Vagina (tissue), 2 donors: ENCODE results near the gene PARVA. TPM values are rescaled to one million over a fixed set of nuclear protein-coding genes. Genes with fewer than 3 reads are reported as not detected.
"Not testable (repeated sequence)": the region's sequence is repeated elsewhere in the genome, so short reads cannot be mapped to it uniquely, and the experiment has no call there.

ENCODE experiments used
- DNase-seq, 2 donors: peaks; one replicate each; pipeline ENCODE4 v3.0.0-alpha.2; 2017; ENCODE audit errors: extremely low spot score in 2 of 2
- H3K27ac ChIP-seq: fragments of 200-600 bp; sonication (generic); one replicate; pipeline ENCODE4 v1.5.1; 2019
- H3K27me3 ChIP-seq: fragments of 200-600 bp; sonication (generic); one replicate; pipeline ENCODE4 v1.5.1; 2019
- H3K36me3 ChIP-seq, 2 donors: fragments of 200-600 bp; sonication (generic); one replicate each; pipeline ENCODE4 v1.5.1; 2017 to 2019
- H3K4me1 ChIP-seq: fragments of 200-600 bp; sonication (generic); one replicate; pipeline ENCODE4 v1.5.1; 2019
- H3K4me3 ChIP-seq, 2 donors: fragments of 200-600 bp; sonication (generic); 1 replicate in 1 of 2; 2 replicates in 1 of 2; pipeline ENCODE4 v1.5.1; 2016 to 2019
- H3K9me3 ChIP-seq: fragments of 200-600 bp; sonication (generic); one replicate; pipeline ENCODE4 v1.5.1; 2019
- CTCF ChIP-seq, 3 experiments: fragments of 450-650 bp in 2 of 3; fragments of 200-600 bp in 1 of 3; sonication (generic) in 1 of 3; IDR thresholded peaks; one replicate each; pipeline ENCODE4 v1.5.1; 2017 to 2019; ENCODE audit warnings: antibody characterized with exemption in 3 of 3, mild to moderate bottlenecking in 2 of 3, moderate library complexity in 2 of 3
- POLR2A ChIP-seq, 2 donors: fragments of 450-650 bp; IDR thresholded peaks; one replicate each; pipeline ENCODE4 v1.6.1; 2017; ENCODE audit warnings: antibody characterized with exemption in 2 of 2, mild to moderate bottlenecking in 2 of 2, moderate library complexity in 2 of 2
- POLR2AphosphoS5 ChIP-seq, 2 donors: sonication (generic); formaldehyde crosslinking; IDR thresholded peaks; one replicate each; pipeline ENCODE4 v1.9.0; 2017; ENCODE audit warnings: antibody characterized with exemption in 2 of 2, mild to moderate bottlenecking in 2 of 2, low read depth in 1 of 2; ENCODE audit not compliant: insufficient read depth in 1 of 2
- intact Hi-C: fragments of 100-400 bp; cut with DNase I; formaldehyde crosslinking; loops from one replicate; pipeline ENCODE4 v1.15.1; 2023
- total RNA-seq: library from RNA; depleted of rRNA; stranded (reverse); fragments of >200 nt; gene quantifications from one replicate; pipeline ENCODE4 v1.2.3, GENCODE V29; 2016

The PARVA gene
- total RNA-seq, 1 donor from 2014 or later: 51.1 TPM

GRCh38 chr11:12356944-12357655 lies 20.3 kb upstream of the PARVA start:
- H3K4me3 ChIP-seq: no peak overlapping the region
- no peak for DNase-seq
- H3K36me3 ChIP-seq: no peaks in the 10 kb centered on the region
- H3K4me1 ChIP-seq: no peaks in the 10 kb centered on the region
- intact Hi-C loops: no loop called here
- H3K27ac ChIP-seq: no peak overlapping the region
- no peak for TF ChIP-seq POLR2AphosphoS5 (IDR thresholded peaks at IDR 0.05; ENCODE audit: insufficient read depth in 1 of 2, low read depth in 1 of 2)
- no peak for TF ChIP-seq CTCF (IDR thresholded peaks at IDR 0.05)
- TF ChIP-seq POLR2A (IDR thresholded peaks at IDR 0.05): no peak
- H3K9me3 ChIP-seq: no peaks in the 10 kb centered on the region
- H3K27me3 ChIP-seq: no peaks in the 10 kb centered on the region

- DNase-seq, H3K4me1 ChIP-seq, H3K9me3 ChIP-seq, intact Hi-C loops, H3K27ac ChIP-seq, H3K36me3 ChIP-seq, H3K4me3 ChIP-seq, H3K27me3 ChIP-seq: not testable (repeated sequence)
These were observed 19.7 kb upstream of the PARVA start for GRCh38 chr11:12357697-12358096.

GRCh38 chr11:12358302-12359188 lies 18.8 kb upstream of the PARVA start:
- intact Hi-C loops: no loop called here
- no peak overlapping the region for H3K4me3 ChIP-seq
- no peak for TF ChIP-seq POLR2A (IDR thresholded peaks at IDR 0.05)

GRCh38 chr11:12359761-12360160 lies 17.6 kb upstream of the PARVA start:
- intact Hi-C loops: no loop called here
- TF ChIP-seq POLR2AphosphoS5 (IDR thresholded peaks at IDR 0.05; ENCODE audit: insufficient read depth in 1 of 2, low read depth in 1 of 2) (no peak), CTCF (IDR thresholded peaks at IDR 0.05) (no peak), POLR2A (IDR thresholded peaks at IDR 0.05) (no peak)

More at GRCh38 chr11:12358302-12359188, 18.8 kb upstream of the PARVA start:
- no peak for DNase-seq
- Histone ChIP-seq H3K27me3 (no peaks in the 10 kb centered on the region), H3K27ac (no peak overlapping the region), H3K36me3 (no peaks in the 10 kb centered on the region), H3K9me3 (no peaks in the 10 kb centered on the region), H3K4me1 (no peaks in the 10 kb centered on the region)

GRCh38 chr11:12361682-12362081 lies 15.7 kb upstream of the PARVA start:
- intact Hi-C loops: no loop called here
- TF ChIP-seq POLR2A (IDR thresholded peaks at IDR 0.05): no peak
- TF ChIP-seq POLR2AphosphoS5 (IDR thresholded peaks at IDR 0.05; ENCODE audit: insufficient read depth in 1 of 2, low read depth in 1 of 2): no peak
- no peak for TF ChIP-seq CTCF (IDR thresholded peaks at IDR 0.05)
- Histone ChIP-seq H3K4me3 (no peak overlapping the region), H3K4me1 (no peaks in the 10 kb centered on the region), H3K9me3 (no peaks in the 10 kb centered on the region), H3K27ac (no peak overlapping the region), H3K36me3 (no peaks in the 10 kb centered on the region), H3K27me3 (no peaks in the 10 kb centered on the region)
- no peak for DNase-seq

More at GRCh38 chr11:12359761-12360160, 17.6 kb upstream of the PARVA start:
- no peak overlapping the region for H3K4me3 ChIP-seq
- no peaks in the 10 kb centered on the region for H3K27me3 ChIP-seq
- H3K9me3 ChIP-seq: no peaks in the 10 kb centered on the region
- no peaks in the 10 kb centered on the region for H3K36me3 ChIP-seq
- DNase-seq: no peak
- H3K27ac ChIP-seq: no peak overlapping the region
- no peaks in the 10 kb centered on the region for H3K4me1 ChIP-seq

GRCh38 chr11:12362857-12363256 lies 14.5 kb upstream of the PARVA start:
- Histone ChIP-seq H3K27me3 (no peaks in the 10 kb centered on the region), H3K4me3 (no peak overlapping the region), H3K9me3 (no peaks in the 10 kb centered on the region), H3K36me3 (no peaks in the 10 kb centered on the region), H3K27ac (no peak overlapping the region), H3K4me1 (no peaks in the 10 kb centered on the region)
- intact Hi-C loops: no loop called here
- DNase-seq: no peak
- no peak for TF ChIP-seq POLR2AphosphoS5 (IDR thresholded peaks at IDR 0.05; ENCODE audit: insufficient read depth in 1 of 2, low read depth in 1 of 2)
- no peak for TF ChIP-seq CTCF (IDR thresholded peaks at IDR 0.05)
- no peak for TF ChIP-seq POLR2A (IDR thresholded peaks at IDR 0.05)
